ENCODE measurements around the gene ARFIP1. TPM values are rescaled to one million over a fixed set of nuclear protein-coding genes. Genes with fewer than 3 reads are reported as not detected.

Gene ARFIP1
- total and polyA plus RNA-seq, 9 of the 15 experiments (the other 6 are each of a cell fraction or from before 2014, with no cell fraction given) = 14.1 to 25.1 (median 20.9) TPM

DNA sequence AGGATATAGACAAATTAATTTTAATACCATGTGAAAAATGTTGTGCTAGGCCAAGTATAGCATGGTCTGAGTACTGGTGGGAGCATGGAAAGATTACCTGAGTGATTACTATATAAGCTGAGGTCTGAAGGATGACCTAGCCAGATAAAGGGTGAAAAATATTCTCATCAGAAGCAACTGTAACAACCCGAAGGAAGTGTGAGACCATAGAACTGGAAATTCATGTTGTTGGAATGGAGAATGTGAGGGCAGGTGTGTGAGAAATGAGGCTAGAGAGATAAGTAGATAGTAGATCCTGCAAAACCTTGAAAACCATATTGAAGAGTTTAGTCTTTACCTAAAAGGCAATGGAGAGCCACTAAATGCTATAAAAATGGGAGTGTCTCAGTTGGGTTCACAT is 71.5 kb downstream of the ARFIP1 start (continued):
- TF ChIP-seq NFE2L1 (tag; IDR thresholded peaks at IDR 0.05; ENCODE audit: borderline replicate concordance, low read depth) (no peak), TRIM24 (IDR thresholded peaks at IDR 0.05) (no peak), NELFE (IDR thresholded peaks at IDR 0.05; ENCODE audit: insufficient read depth, insufficient read length) (no peak), RBM25 (IDR thresholded peaks at IDR 0.05; ENCODE audit: low read depth, low read length, severe bottlenecking) (no peak), PHF8 (IDR thresholded peaks at IDR 0.05; ENCODE audit: borderline replicate concordance, low read length) (no peak), SLC30A9 (CRISPR knock-in tag; IDR thresholded peaks at IDR 0.05) (no peak), ZNF184 (CRISPR knock-in tag; IDR thresholded peaks at IDR 0.05) (no peak)
- TF ChIP-seq, protein P1, sequence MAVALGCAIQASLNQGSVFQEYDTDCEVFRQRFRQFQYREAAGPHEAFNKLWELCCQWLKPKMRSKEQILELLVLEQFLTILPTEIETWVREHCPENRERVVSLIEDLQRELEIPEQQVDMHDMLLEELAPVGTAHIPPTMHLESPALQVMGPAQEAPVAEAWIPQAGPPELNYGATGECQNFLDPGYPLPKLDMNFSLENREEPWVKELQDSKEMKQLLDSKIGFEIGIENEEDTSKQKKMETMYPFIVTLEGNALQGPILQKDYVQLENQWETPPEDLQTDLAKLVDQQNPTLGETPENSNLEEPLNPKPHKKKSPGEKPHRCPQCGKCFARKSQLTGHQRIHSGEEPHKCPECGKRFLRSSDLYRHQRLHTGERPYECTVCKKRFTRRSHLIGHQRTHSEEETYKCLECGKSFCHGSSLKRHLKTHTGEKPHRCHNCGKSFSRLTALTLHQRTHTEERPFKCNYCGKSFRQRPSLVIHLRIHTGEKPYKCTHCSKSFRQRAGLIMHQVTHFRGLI (CRISPR knock-in tag; IDR thresholded peaks at IDR 0.05) = no peak

DNA sequence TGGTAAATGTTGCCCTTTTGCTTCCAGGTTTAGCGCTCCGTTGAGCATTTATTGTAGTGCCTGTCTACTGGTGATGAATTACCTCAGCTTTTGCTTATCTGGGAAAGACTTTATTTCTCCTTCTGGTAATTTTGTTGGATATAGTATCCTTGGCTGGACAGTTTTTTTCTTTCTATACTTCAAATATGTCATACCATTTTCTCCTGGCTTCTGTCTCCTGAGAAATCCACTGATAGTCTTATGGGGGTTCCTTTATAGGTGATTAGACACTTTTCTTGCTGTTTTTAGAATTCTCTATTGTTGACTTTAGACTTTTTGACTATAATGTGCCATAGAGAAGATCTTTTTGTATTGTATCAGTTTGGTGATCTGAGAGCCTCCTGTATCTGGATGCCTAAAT is 73.5 kb downstream of the ARFIP1 start:
- Histone ChIP-seq H3K36me3 (ENCODE audit: control insufficient read depth, insufficient read depth, low read length) (no peaks in the 10 kb centered on the region), H3K79me2 (ENCODE audit: control insufficient read depth, insufficient read depth, low read length) (no peaks in the 10 kb centered on the region), H4K20me1 (replicated peaks; ENCODE audit: control insufficient read depth, insufficient read depth, low read length) (no peaks in the 10 kb centered on the region), H3K9me3 (replicated peaks; ENCODE audit: control insufficient read depth, insufficient read depth, low read depth, low read length) (no peaks in the 10 kb centered on the region; the same call in none of the 2 replicates), H3K9me1 (ENCODE audit: control insufficient read depth, insufficient read depth, low read length) (no peaks in the 10 kb centered on the region), H3K4me1 (replicated peaks in 1 of 2; ENCODE audit: control insufficient read depth in 2 of 2, insufficient read depth in 2 of 2, low read length in 2 of 2) (no peaks in the 10 kb centered on the region), H3K27ac (ENCODE audit: extremely low read depth, low read depth, low read length) (no peak overlapping the region), H2AFZ (ENCODE audit: low read depth, low read length) (no peak overlapping the region), H3K4me3 (no peak overlapping the region), H3K27me3 (ENCODE audit: control insufficient read depth in 2 of 2, insufficient read depth in 2 of 2, low read length in 2 of 2) (no peaks in the 10 kb centered on the region), H3K9ac (ENCODE audit: insufficient read depth in 1 of 2, low read depth in 2 of 2, low read length in 2 of 2) (no peak overlapping the region), H3K4me2 (ENCODE audit: insufficient read depth, low read length) (no peak overlapping the region)
- POLR2A ChIA-PET = no interaction called here
- 92% methylated on average over 2 of the region's 2 CpGs for WGBS (ENCODE audit: insufficient coverage, low coverage, missing lambda C conversion rate)
- in situ Hi-C loops (cut with MboI) = loop anchor here (10.0 kb wide), 2 partner anchors 272 to 782 kb away; no protein-coding TSS in a partner anchor
- no peak for ATAC-seq
- CTCF ChIA-PET (ENCODE audit: low intra/inter-chr PET ratio) = no interaction called here
- TF ChIP-seq CBX3 (IDR thresholded peaks at IDR 0.05; ENCODE audit: borderline replicate concordance in 1 of 2, low read length in 2 of 2) = peak in 1 of 2 experiments; percentile 39; a peak in 1 of 3 replicates
- TF ChIP-seq ZNF561 (CRISPR knock-in tag; conservative IDR thresholded peaks at IDR 0.05) = no peak
- TF ChIP-seq, protein P2, sequence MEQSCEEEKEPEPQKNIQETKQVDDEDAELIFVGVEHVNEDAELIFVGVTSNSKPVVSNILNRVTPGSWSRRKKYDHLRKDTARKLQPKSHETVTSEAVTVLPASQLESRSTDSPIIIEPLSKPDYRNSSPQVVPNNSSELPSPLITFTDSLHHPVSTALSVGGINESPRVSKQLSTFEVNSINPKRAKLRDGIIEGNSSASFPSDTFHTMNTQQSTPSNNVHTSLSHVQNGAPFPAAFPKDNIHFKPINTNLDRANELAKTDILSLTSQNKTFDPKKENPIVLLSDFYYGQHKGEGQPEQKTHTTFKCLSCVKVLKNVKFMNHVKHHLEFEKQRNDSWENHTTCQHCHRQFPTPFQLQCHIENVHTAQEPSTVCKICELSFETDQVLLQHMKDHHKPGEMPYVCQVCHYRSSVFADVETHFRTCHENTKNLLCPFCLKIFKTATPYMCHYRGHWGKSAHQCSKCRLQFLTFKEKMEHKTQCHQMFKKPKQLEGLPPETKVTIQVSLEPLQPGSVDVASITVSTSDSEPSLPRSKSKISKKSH (CRISPR knock-in tag; IDR thresholded peaks at IDR 0.05) = 0 out of 2 replicates have a peak, but pooled peaks have one; percentile 41
- no TSS peak for BruUV-seq (replicated peaks)
- no peak for DNase-seq (ENCODE audit: extremely low read depth in 1 of 4, low spot score in 3 of 4)
- no peak for FAIRE-seq
- intact Hi-C loops (cut with micrococcal nuclease) = loop anchor here (10.0 kb wide), 1 partner anchor 472 kb away; no protein-coding TSS in a partner anchor
